Measurements from ENCODE around the gene TMEM132A. TPM values are rescaled to one million over a fixed set of nuclear protein-coding genes. Genes with fewer than 3 reads are reported as not detected.

TMEM132A gene
- total RNA-seq, 4 donors from 2014 or later = 3.2 to 8.9 (median 6.5) TPM

- TF ChIP-seq EP300 (IDR thresholded peaks at IDR 0.05) = no peak
- no peak for TF ChIP-seq POLR2AphosphoS5 (IDR thresholded peaks at IDR 0.05)
- no peak for TF ChIP-seq POLR2A (IDR thresholded peaks at IDR 0.05)
- TF ChIP-seq, protein P1, sequence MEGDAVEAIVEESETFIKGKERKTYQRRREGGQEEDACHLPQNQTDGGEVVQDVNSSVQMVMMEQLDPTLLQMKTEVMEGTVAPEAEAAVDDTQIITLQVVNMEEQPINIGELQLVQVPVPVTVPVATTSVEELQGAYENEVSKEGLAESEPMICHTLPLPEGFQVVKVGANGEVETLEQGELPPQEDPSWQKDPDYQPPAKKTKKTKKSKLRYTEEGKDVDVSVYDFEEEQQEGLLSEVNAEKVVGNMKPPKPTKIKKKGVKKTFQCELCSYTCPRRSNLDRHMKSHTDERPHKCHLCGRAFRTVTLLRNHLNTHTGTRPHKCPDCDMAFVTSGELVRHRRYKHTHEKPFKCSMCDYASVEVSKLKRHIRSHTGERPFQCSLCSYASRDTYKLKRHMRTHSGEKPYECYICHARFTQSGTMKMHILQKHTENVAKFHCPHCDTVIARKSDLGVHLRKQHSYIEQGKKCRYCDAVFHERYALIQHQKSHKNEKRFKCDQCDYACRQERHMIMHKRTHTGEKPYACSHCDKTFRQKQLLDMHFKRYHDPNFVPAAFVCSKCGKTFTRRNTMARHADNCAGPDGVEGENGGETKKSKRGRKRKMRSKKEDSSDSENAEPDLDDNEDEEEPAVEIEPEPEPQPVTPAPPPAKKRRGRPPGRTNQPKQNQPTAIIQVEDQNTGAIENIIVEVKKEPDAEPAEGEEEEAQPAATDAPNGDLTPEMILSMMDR (IDR thresholded peaks at IDR 0.05) = no peak
- Histone ChIP-seq H3K9me3 (no peaks in the 10 kb centered on the region), H3K36me3 (peaks cover 0 to 23% of the 10 kb centered on the region in 2 donors), H3K27ac (no peak overlapping the region), H3K4me1 (no peaks in the 10 kb centered on the region), H3K27me3 (peaks cover 15% of the 10 kb centered on the region), H3K4me3 (no peak overlapping the region)
- WGBS, 2 donors (ENCODE audit: low coverage in 1 of 2) = 47 to 90% methylated on average over 1 to 2 of the region's 5 CpGs
- ATAC-seq = no peak
Observed at GRCh38 chr11:60932605-60933356, 8.5 kb downstream of the TMEM132A start.

DNA sequence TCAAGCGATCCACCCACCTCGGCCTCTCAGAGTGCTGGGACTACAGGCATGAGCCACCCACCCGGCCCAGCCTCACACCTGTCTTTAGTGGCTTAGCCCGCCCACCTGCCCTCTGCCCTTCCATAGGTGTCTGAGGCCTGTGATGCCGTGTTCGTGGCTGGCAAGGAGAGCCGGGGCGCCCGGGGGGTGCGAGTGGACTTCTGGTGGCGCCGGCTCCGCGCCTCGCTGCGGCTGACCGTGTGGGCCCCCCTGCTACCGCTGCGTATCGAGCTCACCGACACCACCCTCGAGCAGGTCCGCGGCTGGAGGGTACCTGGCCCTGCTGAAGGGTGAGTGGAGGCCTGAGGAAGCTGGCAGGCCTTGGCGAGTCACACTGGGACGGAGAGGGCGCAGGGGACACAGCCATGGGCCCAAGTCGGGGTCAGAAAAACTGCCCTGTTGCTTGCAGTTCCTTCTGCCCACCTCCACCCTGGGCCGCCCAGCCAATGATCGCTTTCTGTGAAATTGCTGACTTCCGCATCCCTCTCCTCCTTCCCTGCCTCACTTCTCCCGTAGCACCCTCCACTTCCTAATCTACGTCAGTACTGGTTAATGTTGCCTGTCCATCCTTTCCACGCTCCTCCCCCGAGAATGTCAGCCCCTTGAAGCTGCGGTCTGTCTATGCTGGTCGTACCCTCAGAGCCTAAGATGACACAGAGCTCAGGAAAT is 9.3 kb downstream of the TMEM132A start:
- no peak for ATAC-seq
- Histone ChIP-seq H3K9me3 (no peaks in the 10 kb centered on the region), H3K36me3 (peaks cover 0 to 29% of the 10 kb centered on the region in 2 donors), H3K27ac (no peak overlapping the region), H3K27me3 (peaks cover 14% of the 10 kb centered on the region), H3K4me3 (no peak overlapping the region), H3K4me1 (no peaks in the 10 kb centered on the region)
- TF ChIP-seq, protein P1 (IDR thresholded peaks at IDR 0.05) = no peak
- WGBS, 2 donors (ENCODE audit: low coverage in 1 of 2) = 83 to 90% methylated on average over 5 of the region's 37 CpGs

GRCh38 chr11:60934124-60934789 is 10.0 kb downstream of the TMEM132A start:
- H3K4me1 ChIP-seq = no peaks in the 10 kb centered on the region

DNA sequence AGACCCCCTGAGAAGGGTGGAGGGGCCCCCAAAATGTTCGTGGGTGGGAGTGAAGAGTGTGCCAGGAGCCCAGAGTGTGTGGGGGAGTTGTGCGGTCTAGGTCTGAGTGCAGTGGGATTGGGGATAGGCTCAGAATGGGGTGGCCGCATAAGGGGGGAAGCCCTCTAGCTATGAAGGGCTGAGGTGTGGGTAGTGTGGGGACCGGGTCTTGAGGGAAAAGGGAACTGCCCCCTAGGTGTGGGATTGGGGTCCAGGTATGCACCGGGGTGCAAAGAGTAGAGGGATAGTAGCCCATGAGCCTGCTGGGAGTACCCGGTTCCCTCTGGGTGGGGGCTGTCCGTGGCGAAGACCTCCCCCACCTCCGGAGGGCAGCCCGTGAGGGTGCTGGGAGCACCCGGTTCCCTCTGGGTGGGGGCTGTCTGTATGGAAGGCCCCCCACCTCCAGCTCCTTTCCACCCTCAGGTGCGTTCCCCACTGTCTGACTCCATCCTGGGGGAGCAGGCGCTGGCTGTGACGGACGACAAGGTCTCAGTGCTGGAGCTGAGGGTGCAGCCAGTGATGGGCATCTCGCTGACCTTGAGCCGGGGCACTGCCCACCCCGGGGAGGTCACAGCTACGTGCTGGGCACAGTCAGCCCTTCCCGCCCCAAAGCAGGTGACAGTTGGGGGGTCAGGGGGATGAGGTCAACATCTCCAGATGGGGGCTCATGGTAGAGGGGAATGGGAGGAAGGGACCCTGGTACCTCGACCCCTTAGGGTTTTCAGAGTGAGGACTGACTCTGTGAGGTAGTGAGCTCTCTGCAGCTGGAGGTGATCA is 10.7 kb downstream of the TMEM132A start:
- 90% methylated on average over 2 of the region's 21 CpGs; no CpG with 5 or more reads in 1 of the 2 donors for WGBS, 2 donors (ENCODE audit: low coverage in 1 of 2)

More at GRCh38 chr11:60934124-60934789, 10.0 kb downstream of the TMEM132A start:
- no CpG with 5 or more reads among the region's 57 CpGs for WGBS, 2 donors (ENCODE audit: low coverage in 1 of 2)
- no peak for TF ChIP-seq POLR2AphosphoS5 (IDR thresholded peaks at IDR 0.05)
- no peak for TF ChIP-seq POLR2A (IDR thresholded peaks at IDR 0.05)
- TF ChIP-seq, protein P1 (IDR thresholded peaks at IDR 0.05) = no peak
- no peak for TF ChIP-seq EP300 (IDR thresholded peaks at IDR 0.05)
- Histone ChIP-seq H3K27ac (no peak overlapping the region), H3K9me3 (no peaks in the 10 kb centered on the region), H3K27me3 (peaks cover 14% of the 10 kb centered on the region), H3K36me3 (peaks cover 0 to 31% of the 10 kb centered on the region in 2 donors), H3K4me3 (no peak overlapping the region)
- ATAC-seq = no peak

More for the DNA sequence above, 10.7 kb downstream of the TMEM132A start:
- H3K9me3 ChIP-seq = no peaks in the 10 kb centered on the region
- no peak overlapping the region for H3K4me3 ChIP-seq
- peaks cover 10% of the 10 kb centered on the region for H3K27me3 ChIP-seq
- TF ChIP-seq POLR2A (IDR thresholded peaks at IDR 0.05) (no peak), EP300 (IDR thresholded peaks at IDR 0.05) (no peak), POLR2AphosphoS5 (IDR thresholded peaks at IDR 0.05) (no peak)
- TF ChIP-seq, protein P1 (IDR thresholded peaks at IDR 0.05) = no peak
- no peak overlapping the region for H3K27ac ChIP-seq
- no peaks in the 10 kb centered on the region for H3K4me1 ChIP-seq
- ATAC-seq = no peak
- H3K36me3 ChIP-seq = peaks cover 0 to 39% of the 10 kb centered on the region in 2 donors

Data from gastroesophageal sphincter (tissue), 4 donors.